ENCODE data around the gene GARIN1A. TPM values are rescaled to one million over a fixed set of nuclear protein-coding genes. Genes with fewer than 3 reads are reported as not detected.

Gene GARIN1A
- total and polyA plus RNA-seq, 2 of the 8 experiments (the other 6 are each of a cell fraction or from before 2014, with no cell fraction given): 0.34 TPM; not detected in 1

- CTCF ChIA-PET (ENCODE audit: partially characterized antibody): interaction anchor here (0.7 to 2.3 kb wide), 8 partner anchors 9 to 301 kb away, joined by 3 to 7 read pairs (median 4); partner anchors contain the start of gene CALU
- H3K4me1 ChIP-seq (replicated peaks in 1 of 4; ENCODE audit: control insufficient read depth in 3 of 4, insufficient read depth in 4 of 4, low read length in 3 of 4): peaks cover 3 to 22% (median 7%) of the 10 kb centered on the region in 4 experiments
- no peak overlapping the region for H2AK5ac ChIP-seq (ENCODE audit: low read depth, low read length)
- no peak overlapping the region for H3K4ac ChIP-seq (replicated peaks; ENCODE audit: insufficient read length, low read depth, low read length)
- POLR2A ChIA-PET (ENCODE audit: partially characterized antibody): interaction anchor here (0.7 to 1.5 kb wide), 8 partner anchors 9 to 134 kb away, joined by 3 to 4 read pairs (median 3); partner anchors contain the start of gene CALU
- H3K18ac ChIP-seq (ENCODE audit: extremely low read depth, low read length): no peak overlapping the region
- DNase-seq (ENCODE audit: low read depth in 1 of 2, low spot score in 2 of 2): no peak
- no peak overlapping the region for H4K5ac ChIP-seq (ENCODE audit: insufficient read length, low read depth, low read length)
- WGBS, 2 experiments (ENCODE audit: extremely low coverage in 1 of 2, insufficient coverage in 1 of 2, insufficient read length in 1 of 2, insufficient replicate concordance in 2 of 2, low coverage in 1 of 2, low lambda C conversion rate in 2 of 2, missing lambda C conversion rate in 1 of 2): 48% methylated on average over 1 of the region's 1 CpG; no CpG with 5 or more reads in 1 of the 2 experiments
- FAIRE-seq: no peak
- H4K91ac ChIP-seq (replicated peaks; ENCODE audit: insufficient read length, low read length): no peak overlapping the region
- no peak overlapping the region for H3K56ac ChIP-seq (replicated peaks; ENCODE audit: insufficient read length, low read depth, low read length)
- no peak overlapping the region for H3K9ac ChIP-seq (replicated peaks in 1 of 4; ENCODE audit: extremely low read depth in 1 of 4, low read depth in 3 of 4, low read length in 3 of 4)
- H3K9me3 ChIP-seq (ENCODE audit: insufficient read depth in 2 of 2, low read depth in 1 of 2, low read length in 1 of 2): no peaks in the 10 kb centered on the region
- TF ChIP-seq HDAC6 (IDR thresholded peaks at IDR 0.05; ENCODE audit: low read depth, low read length): no peak
- no peak for TF ChIP-seq KDM1A (IDR thresholded peaks at IDR 0.05; ENCODE audit: borderline replicate concordance, low read length)
- no peak for TF ChIP-seq TEAD4 (IDR thresholded peaks at IDR 0.05; ENCODE audit: low read depth, low read length)
- no peak overlapping the region for H3K23ac ChIP-seq (ENCODE audit: insufficient read length)
- no peak overlapping the region for H2AFZ ChIP-seq (ENCODE audit: low read length)
- no peak overlapping the region for H2BK120ac ChIP-seq (replicated peaks; ENCODE audit: low read depth, low read length)
- no peak overlapping the region for H3K4me3 ChIP-seq (ENCODE audit: extremely low read depth in 1 of 4, insufficient read depth in 2 of 4, low read depth in 3 of 4, low read length in 4 of 4)
- H3K27me3 ChIP-seq (replicated peaks in 1 of 4; ENCODE audit: control insufficient read depth in 3 of 4, extremely low read depth in 1 of 4, insufficient read depth in 3 of 4, low read length in 3 of 4): no peaks in the 10 kb centered on the region; a peak in 2 of 7 replicates
- H3K23me2 ChIP-seq (ENCODE audit: low read depth, low read length): no peaks in the 10 kb centered on the region
- H3K4me2 ChIP-seq (ENCODE audit: insufficient read depth in 1 of 2, low read depth in 2 of 2, low read length in 2 of 2): no peak overlapping the region
- H3K79me2 ChIP-seq (ENCODE audit: control insufficient read depth in 1 of 2, insufficient read depth in 2 of 2, low read length in 2 of 2): no peaks in the 10 kb centered on the region
- H2BK20ac ChIP-seq (ENCODE audit: low read length): no peak overlapping the region
- no peaks in the 10 kb centered on the region for H4K20me1 ChIP-seq (replicated peaks in 1 of 2; ENCODE audit: control insufficient read depth in 1 of 2, insufficient read depth in 2 of 2, low read length in 2 of 2)
- H3K14ac ChIP-seq (ENCODE audit: insufficient read length): no peak overlapping the region
- no peak overlapping the region for H3K27ac ChIP-seq (ENCODE audit: low read depth, low read length)
- no peak overlapping the region for H4K8ac ChIP-seq (ENCODE audit: extremely low read depth, insufficient read depth, low read length)
- no peak overlapping the region for H2BK5ac ChIP-seq (ENCODE audit: low read depth, low read length)
- no peaks in the 10 kb centered on the region for H3K79me1 ChIP-seq (ENCODE audit: low read depth, low read length)
- no peak overlapping the region for H2BK12ac ChIP-seq (ENCODE audit: low read depth, low read length)
- no peaks in the 10 kb centered on the region for H3K36me3 ChIP-seq (ENCODE audit: control insufficient read depth in 2 of 4, insufficient read depth in 4 of 4, low read length in 3 of 4)
- H2BK15ac ChIP-seq (ENCODE audit: low read length): no peak overlapping the region
Measured at GRCh38 chr7:128699895-128700294, 27.8 kb downstream of the GARIN1A start.

All from H1 (cell line).